Small intestine (tissue), 7 donors: ENCODE data around the gene USP33. TPM values are rescaled to one million over a fixed set of nuclear protein-coding genes. Genes with fewer than 3 reads are reported as not detected.
"Not testable (repeated sequence)": the region's sequence is repeated elsewhere in the genome, so short reads cannot be mapped to it uniquely, and the experiment has no call there.

Experiments
- DNase-seq, 2 donors: peaks; one replicate each; pipeline versions ENCODE4 v3.0.0 to v3.0.0-alpha.2; 2013
- FAIRE-seq: peaks from 2 replicates; lab custom pipeline; 2012; peaks lifted over from hg19 to GRCh38; lab: Jason Lieb, UNC
- H3K27ac ChIP-seq, 3 donors: one replicate each; pipeline ENCODE4 v1.5.1; 2013; ENCODE audit warnings: low read length in 2 of 3, mild to moderate bottlenecking in 2 of 3, control low read depth in 1 of 3, inconsistent platforms in 1 of 3, low read depth in 1 of 3, moderate library complexity in 1 of 3
- H3K27me3 ChIP-seq, 3 donors: one replicate each; pipeline ENCODE4 v1.6.1; 2013; ENCODE audit warnings: low read length in 3 of 3, inconsistent platforms in 1 of 3; ENCODE audit not compliant: control insufficient read depth in 3 of 3, insufficient read depth in 3 of 3
- H3K36me3 ChIP-seq, 3 donors: one replicate each; pipeline ENCODE4 v1.6.1; 2013; ENCODE audit warnings: low read length in 3 of 3, inconsistent platforms in 1 of 3, low read depth in 1 of 3, mild to moderate bottlenecking in 1 of 3, moderate library complexity in 1 of 3; ENCODE audit not compliant: control insufficient read depth in 3 of 3, insufficient read depth in 2 of 3
- H3K4me1 ChIP-seq, 3 donors: one replicate each; pipeline ENCODE4 v1.6.1; 2013; ENCODE audit warnings: low read length in 2 of 3, inconsistent platforms in 1 of 3, low read depth in 1 of 3, mild to moderate bottlenecking in 1 of 3, moderate library complexity in 1 of 3; ENCODE audit not compliant: control insufficient read depth in 3 of 3, insufficient read depth in 2 of 3
- H3K4me3 ChIP-seq, 3 donors: one replicate each; pipeline ENCODE4 v1.5.1; 2013; ENCODE audit warnings: low read length in 3 of 3, control low read depth in 1 of 3, inconsistent platforms in 1 of 3, low read depth in 1 of 3, mild to moderate bottlenecking in 1 of 3, moderate library complexity in 1 of 3
- H3K9me3 ChIP-seq, 2 donors: one replicate each; pipeline ENCODE4 v1.6.1; 2013; ENCODE audit warnings: low read depth in 1 of 2, low read length in 1 of 2; ENCODE audit not compliant: control insufficient read depth in 2 of 2, insufficient read depth in 1 of 2
- WGBS, 3 donors: extraction: QIAGEN DNeasy Blood & Tissue Kit; methylation state at CpG; one replicate each; pipeline ENCODE4 v1.1.7; 2013; 5-methylcytosine and 5-hydroxymethylcytosine counted together
- polyA plus RNA-seq, 4 donors: library from polyadenylated mRNA; stranded (reverse) in 3 of 4; unstranded in 1 of 4; fragments of 200-250 nt in 3 of 4; fragments of 120-200 nt in 1 of 4; gene quantifications; one replicate each; pipeline versions ENCODE4 v1.2.1 to v1.2.3, GENCODE V29; 2013
- donor health status: healthy with polysubstance abuse.
- donor health status: control.
- donor health status: control.
- donor health status: Bipolar disorder and iron deficiency.
- donor health status: healthy.

Gene USP33
- polyA plus RNA-seq, 4 donors: 23.8 to 54.8 (median 28.2) TPM

DNA sequence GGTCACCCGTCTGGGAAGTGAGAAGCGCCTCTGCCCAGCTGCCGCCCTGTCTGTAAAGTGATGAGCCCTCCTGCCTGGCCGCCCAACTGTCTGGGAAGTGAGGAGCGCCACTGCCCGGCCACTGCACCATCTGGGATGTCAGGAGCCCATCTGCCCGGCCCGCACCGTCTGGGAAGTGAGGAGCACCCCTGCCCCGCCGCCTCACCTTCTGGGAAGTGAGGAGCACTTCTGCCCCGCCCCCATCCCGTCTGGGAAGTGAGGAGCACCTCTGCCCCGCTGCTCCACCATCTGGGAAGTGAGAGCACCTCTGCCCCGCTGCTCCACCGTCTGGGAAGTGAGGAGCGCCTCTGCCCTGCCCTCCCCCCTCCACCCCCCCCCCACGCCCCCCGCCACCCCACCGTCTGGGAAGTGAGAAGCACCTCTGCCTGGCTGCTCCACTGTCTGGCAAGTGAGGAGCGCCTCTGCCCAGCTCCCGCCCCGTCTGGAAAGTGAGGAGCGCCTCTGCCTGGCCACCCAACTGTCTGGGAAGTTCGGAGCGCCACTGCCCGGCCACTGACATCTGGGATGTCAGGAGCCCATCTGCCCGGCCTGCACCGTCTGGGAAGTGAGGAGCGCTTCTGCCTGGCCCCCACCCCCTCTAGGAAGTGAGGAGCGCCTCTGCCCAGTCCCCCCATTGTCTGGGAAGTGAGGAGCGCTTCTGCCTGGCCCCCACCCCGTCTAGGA is 72.7 kb downstream of the USP33 start:
- Histone ChIP-seq H3K27me3 (no peaks in the 10 kb centered on the region), H3K9me3 (peaks cover 0 to 2% of the 10 kb centered on the region in 2 donors), H3K4me3 (peak overlapping the region in 1 of 3 donors; percentile 31), H3K36me3 (peaks cover 0 to 10% (median 0%) of the 10 kb centered on the region in 3 donors), H3K27ac (no peak overlapping the region), H3K4me1 (peaks cover 0 to 4% (median 0%) of the 10 kb centered on the region in 3 donors)
- 87 to 88% (median 87%) methylated on average over 29 to 33 of the region's 33 CpGs for WGBS, 3 donors
- no peak for DNase-seq
- FAIRE-seq: no peak

DNA sequence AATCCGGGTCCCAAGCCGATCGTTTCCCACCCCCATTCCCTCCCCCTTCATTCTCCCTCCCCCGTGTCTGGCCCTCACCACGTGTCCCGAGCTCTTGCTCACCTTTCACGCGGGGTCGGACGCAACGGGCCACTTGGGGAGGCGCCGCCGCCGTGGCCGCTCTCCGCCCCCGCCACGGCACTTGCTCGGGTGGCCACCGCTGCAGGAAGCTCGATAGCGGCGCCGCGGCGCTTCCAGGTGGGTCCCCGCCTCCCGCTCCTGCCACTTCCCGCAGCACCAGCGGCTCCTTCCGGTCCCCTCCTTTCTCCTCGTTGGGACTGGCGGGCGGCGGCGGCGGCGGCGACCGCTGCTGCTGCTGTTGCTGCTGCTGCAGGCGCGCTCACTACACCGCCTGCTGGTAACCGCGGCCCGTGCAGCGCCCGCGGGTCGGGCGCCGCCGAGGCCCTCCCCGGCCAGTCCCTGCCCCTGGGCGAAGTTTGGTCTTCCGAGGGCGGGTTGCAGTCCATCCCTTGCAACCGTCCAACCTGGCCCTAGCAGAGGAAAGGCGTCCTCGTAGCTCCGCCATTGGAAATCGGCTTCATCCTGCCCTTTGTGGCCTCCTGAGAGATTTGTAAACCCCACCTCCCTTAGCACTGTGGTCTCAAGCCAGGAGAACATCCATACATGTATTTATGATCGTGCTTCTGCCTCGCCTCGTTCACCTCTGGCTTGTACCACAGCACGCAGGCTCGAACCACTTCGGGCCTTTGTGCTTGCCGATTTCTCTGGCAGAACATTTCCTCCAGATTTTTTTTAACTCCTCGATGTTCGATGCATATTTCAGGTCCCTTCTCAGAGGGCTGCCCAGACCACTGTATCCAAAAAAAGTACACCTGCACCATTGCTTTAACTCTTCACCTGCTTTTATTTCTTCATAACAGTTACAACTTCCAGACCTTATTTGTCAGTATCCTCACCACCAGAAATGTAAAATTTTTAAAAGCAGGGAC is 76.2 kb downstream of the USP33 start:
- DNase-seq (peak; percentile 89 to 98), FAIRE-seq (no peak)
- peak overlapping the region; percentile 89 to 99 (median 95) for H3K27ac ChIP-seq
- 0% methylated on average over 55 to 72 of the region's 72 CpGs for WGBS, 3 donors
- H3K4me1 ChIP-seq: peaks cover 2 to 14% (median 6%) of the 10 kb centered on the region in 3 donors
- peak overlapping the region; percentile 86 to 94 (median 88) for H3K4me3 ChIP-seq
- no peaks in the 10 kb centered on the region for H3K27me3 ChIP-seq
- H3K9me3 ChIP-seq: no peaks in the 10 kb centered on the region
- H3K36me3 ChIP-seq: no peaks in the 10 kb centered on the region

DNA sequence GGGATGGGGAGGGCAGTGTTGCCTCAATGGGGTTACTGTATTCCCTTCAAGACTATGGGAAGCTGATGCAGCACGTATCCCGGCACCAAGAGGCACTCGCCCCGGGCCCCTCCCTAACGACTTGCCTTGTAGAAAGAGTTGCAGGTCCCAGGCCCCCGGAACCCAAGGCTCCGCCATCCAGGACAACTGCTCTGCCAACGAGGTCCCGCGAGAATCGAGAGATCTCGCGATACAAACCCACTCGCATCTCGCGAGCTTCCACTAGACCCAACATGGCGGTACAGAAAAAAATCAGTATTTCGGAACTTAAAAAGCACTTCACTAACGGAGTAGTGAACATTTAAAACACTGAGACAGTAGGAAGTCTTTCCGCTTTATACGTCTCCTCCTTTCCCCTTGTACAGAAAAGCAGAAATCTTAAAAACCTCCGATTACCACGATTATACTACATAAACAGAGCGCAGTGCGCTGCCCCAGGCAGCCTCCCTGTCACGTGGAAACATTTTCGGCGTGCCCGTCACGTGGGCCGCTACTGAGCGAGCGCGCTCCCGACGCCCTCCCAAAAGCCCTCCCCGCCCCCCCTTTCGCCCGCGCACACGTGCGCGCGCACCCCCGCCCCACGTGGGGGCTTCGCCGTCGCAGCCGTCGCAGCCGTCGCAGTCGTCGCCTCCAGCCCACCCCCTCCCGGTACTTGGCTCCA is 77.0 kb downstream of the USP33 start, which contains the start of gene ZZZ3:
Gene ZZZ3, minus strand, starts transcription at position 199 of the 700 bp plus-strand sequence. CDS start 49,304 bp downstream, outside the sequence.
- peak; percentile 90 to 98 for DNase-seq
- no peak for FAIRE-seq
- Histone ChIP-seq H3K4me1 (peaks cover 2 to 17% (median 6%) of the 10 kb centered on the region in 3 donors), H3K27me3 (no peaks in the 10 kb centered on the region), H3K27ac (peak within 1 kb of the TSS; percentile 89 to 99 (median 95)), H3K36me3 (no peaks in the 10 kb centered on the region), H3K9me3 (no peaks in the 10 kb centered on the region), H3K4me3 (peak within 1 kb of the TSS; percentile 86 to 94 (median 88))
- WGBS, 3 donors: 1% methylated on average over 35 to 56 of the region's 56 CpGs

DNA sequence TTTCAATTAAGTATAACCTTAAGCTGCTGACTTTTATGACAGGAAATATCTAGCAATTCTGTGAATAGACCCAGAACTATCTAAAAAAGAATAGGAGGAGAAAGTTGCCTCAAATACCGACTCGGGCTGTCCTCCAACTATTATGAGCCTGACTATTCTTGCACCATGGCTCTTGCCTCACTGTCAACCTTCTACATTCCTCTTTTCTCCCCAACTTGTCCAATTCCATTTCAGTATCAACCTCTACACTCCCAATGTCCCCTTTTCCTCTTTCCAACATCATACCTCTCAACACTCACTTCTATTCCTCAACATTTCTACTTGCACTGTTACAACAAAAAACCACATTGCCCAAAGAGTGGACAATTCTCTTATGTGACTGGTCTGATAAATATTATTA is 79.5 kb downstream of the USP33 start:
- Histone ChIP-seq H3K4me3 (no peak overlapping the region), H3K4me1 (peaks cover 2 to 20% (median 6%) of the 10 kb centered on the region in 3 donors), H3K27ac (peak overlapping the region in 1 of 3 donors; percentile 58), H3K9me3 (no peaks in the 10 kb centered on the region), H3K36me3 (peaks cover 0 to 8% (median 0%) of the 10 kb centered on the region in 3 donors), H3K27me3 (no peaks in the 10 kb centered on the region)
- FAIRE-seq (no peak), DNase-seq (no peak)
- 38 to 57% (median 52%) methylated on average over 2 of the region's 2 CpGs for WGBS, 3 donors

DNA sequence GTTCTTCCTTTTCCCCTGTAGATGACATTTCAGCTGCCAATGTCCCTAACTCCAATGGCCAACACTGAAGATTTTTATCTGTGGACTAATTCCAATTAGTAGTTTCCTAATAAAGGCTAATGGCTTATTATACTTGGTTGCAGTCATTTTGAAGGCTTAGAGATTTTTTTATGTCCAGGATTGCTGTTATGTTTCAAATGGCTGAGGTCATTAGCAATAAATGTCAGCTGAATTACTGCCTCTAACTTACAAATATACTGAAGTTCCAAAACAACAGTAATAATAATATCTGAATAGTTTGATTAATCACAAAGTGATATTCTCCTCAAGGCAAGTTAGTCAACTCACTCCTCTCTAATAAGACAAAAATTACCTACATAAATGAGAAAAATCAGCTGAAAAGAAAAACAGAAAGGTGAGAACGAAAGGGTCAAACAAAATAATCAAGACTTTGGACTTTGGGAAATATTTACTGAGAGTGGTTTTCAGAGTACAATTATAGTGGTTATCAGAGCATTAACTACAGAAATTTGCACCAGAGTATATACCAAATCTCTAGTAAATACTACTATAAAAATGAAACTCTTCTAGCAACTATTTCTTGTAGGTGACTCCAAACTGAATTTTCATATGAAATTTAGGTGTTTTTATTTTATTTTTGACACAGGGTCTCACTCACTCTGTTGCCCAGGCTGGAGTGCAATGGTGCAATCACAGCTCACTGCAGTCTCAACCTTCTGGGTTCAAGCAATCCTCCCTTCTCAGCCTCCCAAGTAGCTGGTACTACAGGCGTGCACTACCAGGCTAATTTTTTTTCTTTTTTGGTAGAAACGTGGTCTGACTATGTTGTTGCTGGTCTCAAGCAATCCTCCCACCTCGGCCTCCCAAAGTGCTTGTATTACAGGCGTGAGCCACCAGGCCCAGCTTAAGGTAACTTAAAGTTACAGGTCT is 80.7 kb downstream of the USP33 start:
- 62 to 77% (median 64%) methylated on average over 5 of the region's 5 CpGs for WGBS, 3 donors

DNA sequence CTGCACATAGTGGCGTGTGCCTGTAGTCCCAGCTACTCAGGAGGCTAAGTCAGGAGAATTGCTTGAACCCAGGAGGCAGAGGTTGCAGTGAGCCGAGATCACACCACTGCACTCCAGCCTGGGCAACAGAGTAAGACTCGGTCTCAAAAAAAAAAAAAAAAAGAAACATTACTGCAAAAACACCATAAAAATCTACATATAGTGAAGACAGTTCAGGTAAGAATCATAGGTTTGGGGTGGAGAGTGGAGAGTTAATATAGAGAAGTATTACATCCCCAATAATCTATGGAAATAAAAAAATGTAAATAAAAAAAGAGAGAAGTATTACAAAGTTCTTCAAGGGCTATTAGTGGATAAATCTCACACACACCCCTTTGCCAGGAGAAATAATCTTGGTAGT is 84.8 kb downstream of the USP33 start:
- H3K27me3 ChIP-seq, DNase-seq, FAIRE-seq, H3K9me3 ChIP-seq, H3K4me3 ChIP-seq, H3K27ac ChIP-seq: not testable (repeated sequence)
- WGBS, 3 donors: 90 to 93% (median 90%) methylated on average over 3 of the region's 3 CpGs
- Histone ChIP-seq H3K36me3 (peaks cover 0 to 18% (median 0%) of the 10 kb centered on the region in 3 donors), H3K4me1 (peaks cover 0 to 12% (median 6%) of the 10 kb centered on the region in 3 donors)

More for the DNA sequence above, 80.7 kb downstream of the USP33 start:
- FAIRE-seq: no peak
- DNase-seq: peak; percentile 10 to 69
- H3K9me3 ChIP-seq: no peaks in the 10 kb centered on the region
- peaks cover 2 to 17% (median 6%) of the 10 kb centered on the region in 3 donors for H3K4me1 ChIP-seq
- H3K4me3 ChIP-seq: no peak overlapping the region
- peaks cover 0 to 12% (median 0%) of the 10 kb centered on the region in 3 donors for H3K36me3 ChIP-seq
- peak overlapping the region in 1 of 3 donors; percentile 58 for H3K27ac ChIP-seq
- no peaks in the 10 kb centered on the region for H3K27me3 ChIP-seq

DNA sequence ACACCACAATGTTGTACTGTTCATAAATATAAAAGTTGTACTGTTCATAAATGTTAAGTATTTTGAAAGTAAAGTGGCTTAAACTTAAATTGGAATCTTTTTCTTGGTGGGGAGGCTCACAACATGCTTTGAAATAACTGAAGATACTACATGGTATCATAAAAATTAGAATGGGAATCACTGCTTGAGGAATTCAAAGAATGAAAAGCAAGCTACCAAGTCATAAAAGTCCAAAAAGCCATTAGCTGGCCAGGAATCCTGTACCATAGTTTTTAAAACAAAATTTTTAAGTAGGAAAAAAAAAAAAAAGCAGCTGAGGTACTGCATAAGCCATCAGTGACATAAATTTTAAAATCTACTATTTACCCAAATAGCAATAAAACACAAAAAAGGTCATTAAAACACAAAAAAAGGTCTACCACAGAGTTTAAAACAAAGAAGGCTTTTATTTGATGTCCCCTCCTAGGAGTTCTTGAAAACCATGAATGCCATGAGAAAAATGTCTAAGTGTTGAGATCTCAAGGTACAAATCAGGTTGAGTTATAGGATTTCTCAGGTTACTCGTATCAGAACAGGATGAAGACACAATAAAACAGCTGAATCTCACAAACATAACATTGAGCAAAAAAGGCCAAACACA is 85.8 kb downstream of the USP33 start:
- Histone ChIP-seq H3K36me3 (peaks cover 0 to 18% (median 0%) of the 10 kb centered on the region in 3 donors), H3K27me3 (no peaks in the 10 kb centered on the region), H3K9me3 (no peaks in the 10 kb centered on the region), H3K4me3 (no peak overlapping the region), H3K27ac (no peak overlapping the region), H3K4me1 (peaks cover 0 to 6% (median 3%) of the 10 kb centered on the region in 3 donors)
- FAIRE-seq (no peak), DNase-seq (no peak)
- 72 to 83% (median 80%) methylated on average over 1 of the region's 1 CpG for WGBS, 3 donors
